Endothelial cell of umbilical vein (primary cell): ENCODE measurements around the gene GUCA1A. TPM values are rescaled to one million over a fixed set of nuclear protein-coding genes. Genes with fewer than 3 reads are reported as not detected.
"Not testable (repeated sequence)": the region's sequence is repeated elsewhere in the genome, so short reads cannot be mapped to it uniquely, and the experiment has no call there.

Experiments used
- BruUV-seq: library from RNA; stranded (reverse); fragments of 400-500 nt; replicated peaks from 2 replicates; lab custom pipeline; 2021; lab: Mats Ljungman, UMichigan
- CTCF ChIA-PET: fragments of 300-600, 350-600 bp; sonication (Branson Sonifier 250); formaldehyde crosslinking; loops from one replicate; lab custom pipeline; 2021; ENCODE audit warnings: antibody characterized with exemption, inconsistent platforms; lab: Charles Lee
- POLR2A ChIA-PET: fragments of 300-600, 350-600 bp; sonication (Branson Sonifier 250); formaldehyde crosslinking; loops from one replicate; lab custom pipeline; 2021; ENCODE audit warnings: antibody characterized with exemption, inconsistent platforms; lab: Charles Lee
- DNase-seq: peaks from one replicate; pipeline ENCODE4 v3.0.0-alpha.2; 2011; ENCODE audit warnings: low read depth, low spot score
- FAIRE-seq: peaks from 2 replicates; lab custom pipeline; 2011; peaks lifted over from hg19 to GRCh38; lab: Jason Lieb, UNC
- H2AFZ ChIP-seq: 2 replicates; pipeline ENCODE4 v1.6.0; 2012; ENCODE audit warnings: low read depth, low read length, control low read depth, inconsistent platforms
- H3K27ac ChIP-seq: 2 replicates; pipeline ENCODE4 v1.5.1; 2011; ENCODE audit warnings: low read depth, mild to moderate bottlenecking, control low read depth, low read length, moderate library complexity; ENCODE audit not compliant: insufficient read depth
- H3K27me3 ChIP-seq, 2 experiments: 2 replicates each; pipeline versions ENCODE4 v1.6.0 to v1.6.1; 2011; ENCODE audit warnings: low read length in 2 of 2, mixed read lengths in 1 of 2; ENCODE audit not compliant: control insufficient read depth in 2 of 2, insufficient read depth in 2 of 2
- H3K36me3 ChIP-seq, 2 experiments: 2 replicates in 1 of 2; 3 replicates in 1 of 2; pipeline ENCODE4 v1.5.1; 2011; ENCODE audit warnings: low read length in 2 of 2, mild to moderate bottlenecking in 1 of 2, moderate library complexity in 1 of 2; ENCODE audit not compliant: control insufficient read depth in 2 of 2, insufficient read depth in 2 of 2; ENCODE audit errors: extremely low read depth in 1 of 2
- H3K4me1 ChIP-seq: 3 replicates; pipeline ENCODE4 v1.5.1; 2011; ENCODE audit warnings: mild to moderate bottlenecking, low read length; ENCODE audit not compliant: control insufficient read depth, insufficient read depth; ENCODE audit errors: extremely low read depth
- H3K4me2 ChIP-seq: 2 replicates; pipeline ENCODE4 v1.6.1; 2011; ENCODE audit warnings: low read length, control low read depth, mixed read lengths; ENCODE audit not compliant: insufficient read depth
- H3K4me3 ChIP-seq, 3 experiments: fragments of 200-600 bp in 1 of 3; sonication (generic), shearing (Covaris generic) in 1 of 3; replicated peaks in 1 of 3; 2 replicates each; pipeline ENCODE4 v1.5.1; 2011 to 2016; ENCODE audit warnings: control low read depth in 3 of 3, low read length in 3 of 3, mild to moderate bottlenecking in 2 of 3, inconsistent platforms in 1 of 3, low read depth in 1 of 3, moderate library complexity in 1 of 3; ENCODE audit not compliant: insufficient read depth in 1 of 3
- H3K79me2 ChIP-seq: 2 replicates; pipeline ENCODE4 v1.6.0; 2012; ENCODE audit warnings: low read length, inconsistent platforms; ENCODE audit not compliant: control insufficient read depth, insufficient read depth
- H3K9ac ChIP-seq: replicated peaks from 2 replicates; pipeline ENCODE3; 2011; ENCODE audit warnings: low read length, control low read depth; ENCODE audit not compliant: insufficient read depth; ENCODE audit errors: extremely low read depth
- H3K9me1 ChIP-seq: replicated peaks from 3 replicates; pipeline ENCODE4 v1.6.0; 2011; ENCODE audit warnings: mild to moderate bottlenecking, low read length; ENCODE audit not compliant: control insufficient read depth, insufficient read depth; ENCODE audit errors: extremely low read depth
- H3K9me3 ChIP-seq: replicated peaks from 2 replicates; pipeline ENCODE4 v1.5.1; 2012; ENCODE audit warnings: low read length, inconsistent platforms; ENCODE audit not compliant: control insufficient read depth, insufficient read depth
- H4K20me1 ChIP-seq: replicated peaks from 2 replicates; pipeline ENCODE3; 2011; ENCODE audit warnings: mild to moderate bottlenecking, low read length; ENCODE audit not compliant: control insufficient read depth, insufficient read depth; ENCODE audit errors: extremely low read depth
- CTCF ChIP-seq, 2 donors: IDR thresholded peaks; 1 replicate in 1 of 2; 2 replicates in 1 of 2; pipeline ENCODE4 v1.5.1; 2011; ENCODE audit warnings: low read length in 2 of 2, mild to moderate bottlenecking in 2 of 2, moderate library complexity in 2 of 2, control low read depth in 1 of 2, inconsistent platforms in 1 of 2, low read depth in 1 of 2; ENCODE audit not compliant: insufficient read depth in 1 of 2; ENCODE audit errors: extremely low read depth in 1 of 2
- EZH2 ChIP-seq: IDR thresholded peaks from 2 replicates; pipeline ENCODE4 v1.6.1; 2012; ENCODE audit warnings: borderline replicate concordance, low read depth, mild to moderate bottlenecking, moderate library complexity, low read length, inconsistent platforms; ENCODE audit not compliant: severe bottlenecking
- FOS ChIP-seq: IDR thresholded peaks from 2 replicates; pipeline ENCODE4 v1.6.1; 2011; ENCODE audit warnings: mild to moderate bottlenecking, low read length, moderate library complexity, borderline replicate concordance; ENCODE audit not compliant: insufficient read depth
- GATA2 ChIP-seq: IDR thresholded peaks from 2 replicates; pipeline ENCODE4 v1.7.0; 2011; ENCODE audit warnings: low read depth, mild to moderate bottlenecking, moderate library complexity, mixed read lengths, low read length; ENCODE audit not compliant: insufficient read length, insufficient read depth
- POLR2AphosphoS5 ChIP-seq: IDR thresholded peaks from 2 replicates; pipeline ENCODE4 v1.6.1; 2012; ENCODE audit warnings: low read depth, mild to moderate bottlenecking, control low read depth, low read length, moderate library complexity; ENCODE audit not compliant: insufficient read depth
- dilution Hi-C: fragments of 300-500 bp; cut with MboI; formaldehyde crosslinking; loops from one replicate; pipeline ENCODE4 v1.15.0; 2019; ENCODE audit warnings: low sequenced_read_pairs; ENCODE audit not compliant: extremely low pct_ligation_motif_present
- intact Hi-C: fragments of 100-400 bp; cut with micrococcal nuclease; formaldehyde crosslinking; loops from one replicate; pipeline ENCODE4 v1.10.0; 2022
- polyA plus RNA-seq, 4 experiments: library from polyadenylated mRNA; depleted of rRNA in 3 of 4; stranded (reverse) in 3 of 4; unstranded in 1 of 4; fragments of >200 nt; gene quantifications; 2 replicates each; pipeline versions ENCODE4 v1.2.1 to v1.2.3, GENCODE V29; 2011 to 2012; ENCODE audit warnings: missing spikeins in 1 of 4
- total RNA-seq: library from RNA; stranded (reverse); gene quantifications from 2 replicates; pipeline ENCODE4 v1.2.3, GENCODE V29; 2021

The GUCA1A gene
- total and polyA plus RNA-seq, 2 donors (not counting 3 experiments of a cell fraction or from before 2014, with no cell fraction given), result 0.04 to 0.22 TPM

- DNase-seq (no peak), FAIRE-seq (no peak)
- H3K79me2 ChIP-seq, result no peaks in the 10 kb centered on the region
- no peak overlapping the region for H3K4me3 ChIP-seq
- ChIA-PET CTCF (interaction anchor here (0.8 to 4.3 kb wide), 10 partner anchors 10 to 379 kb away, joined by 4 to 33 read pairs (median 6); no protein-coding TSS in a partner anchor), POLR2A (interaction anchor here (0.6 kb wide), 1 partner anchor 14 kb away, joined by 3 read pairs; no protein-coding TSS in a partner anchor)
- no peak overlapping the region for H3K9ac ChIP-seq
- no peaks in the 10 kb centered on the region for H3K9me3 ChIP-seq
- H3K9me1 ChIP-seq, result no peaks in the 10 kb centered on the region
- no peaks in the 10 kb centered on the region for H3K36me3 ChIP-seq
- no peak overlapping the region for H2AFZ ChIP-seq
- peaks cover 0 to 3% of the 10 kb centered on the region in 2 experiments for H3K27me3 ChIP-seq
- no peak overlapping the region for H3K4me2 ChIP-seq
- no peaks in the 10 kb centered on the region for H3K4me1 ChIP-seq
- dilution Hi-C loops, result no loop called here
- no TSS peak for BruUV-seq
- no peaks in the 10 kb centered on the region for H4K20me1 ChIP-seq
- intact Hi-C loops, result loop anchor here (5.0 kb wide), 1 partner anchor 44 kb away; no protein-coding TSS in a partner anchor
- TF ChIP-seq POLR2AphosphoS5 (no peak), GATA2 (no peak), FOS (no peak), EZH2 (no peak), CTCF (IDR thresholded peaks at IDR 0.05; ENCODE audit: extremely low read depth in 1 of 2, insufficient read depth in 1 of 2, low read depth in 1 of 2, low read length in 2 of 2) (no peak)
- H3K27ac ChIP-seq, result no peak overlapping the region
These were observed 4.5 kb upstream of the GUCA1A start for GRCh38 chr6:42168650-42169049.

DNA sequence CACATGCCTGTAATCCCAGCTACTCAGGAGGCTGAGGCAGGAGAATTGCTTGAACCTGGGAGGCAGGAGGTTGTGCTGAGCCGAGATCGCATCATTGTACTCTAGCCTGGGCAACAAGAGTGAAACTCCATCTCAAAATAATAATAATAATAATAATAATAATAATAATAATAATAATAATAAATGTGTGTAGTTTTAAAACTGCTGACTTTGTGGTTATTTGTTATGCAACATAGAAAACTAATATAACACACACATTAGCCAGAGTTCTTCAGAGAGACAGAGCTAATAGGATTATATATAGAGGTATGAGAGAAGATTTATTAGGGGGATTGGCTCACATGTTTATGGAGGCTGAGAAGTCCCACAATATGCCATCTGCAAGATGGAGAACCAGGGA, 3.4 kb upstream of the GUCA1A start:
- H3K4me2 ChIP-seq, POLR2A ChIA-PET, H3K4me3 ChIP-seq, dilution Hi-C loops, H4K20me1 ChIP-seq, H3K79me2 ChIP-seq, H3K9me1 ChIP-seq, H3K27me3 ChIP-seq, H3K4me1 ChIP-seq, H3K9ac ChIP-seq, H3K27ac ChIP-seq, DNase-seq, H3K36me3 ChIP-seq, BruUV-seq, H3K9me3 ChIP-seq, H2AFZ ChIP-seq, FAIRE-seq: not testable (repeated sequence)
- CTCF ChIA-PET, result interaction anchor here (0.7 to 4.3 kb wide), 5 partner anchors 18 to 103 kb away, joined by 3 to 33 read pairs (median 7); no protein-coding TSS in a partner anchor
- intact Hi-C loops, result loop anchor here (5.0 kb wide), 1 partner anchor 43 kb away; no protein-coding TSS in a partner anchor
